8988T (cell line): ENCODE measurements around the gene EPS8L3.
"Not testable (repeated sequence)": the region's sequence is repeated elsewhere in the genome, so short reads cannot be mapped to it uniquely, and the experiment has no call there.

Source experiments
- DNase-seq: peaks from one replicate; pipeline ENCODE4 v3.0.0; 2011

The EPS8L3 gene

DNA sequence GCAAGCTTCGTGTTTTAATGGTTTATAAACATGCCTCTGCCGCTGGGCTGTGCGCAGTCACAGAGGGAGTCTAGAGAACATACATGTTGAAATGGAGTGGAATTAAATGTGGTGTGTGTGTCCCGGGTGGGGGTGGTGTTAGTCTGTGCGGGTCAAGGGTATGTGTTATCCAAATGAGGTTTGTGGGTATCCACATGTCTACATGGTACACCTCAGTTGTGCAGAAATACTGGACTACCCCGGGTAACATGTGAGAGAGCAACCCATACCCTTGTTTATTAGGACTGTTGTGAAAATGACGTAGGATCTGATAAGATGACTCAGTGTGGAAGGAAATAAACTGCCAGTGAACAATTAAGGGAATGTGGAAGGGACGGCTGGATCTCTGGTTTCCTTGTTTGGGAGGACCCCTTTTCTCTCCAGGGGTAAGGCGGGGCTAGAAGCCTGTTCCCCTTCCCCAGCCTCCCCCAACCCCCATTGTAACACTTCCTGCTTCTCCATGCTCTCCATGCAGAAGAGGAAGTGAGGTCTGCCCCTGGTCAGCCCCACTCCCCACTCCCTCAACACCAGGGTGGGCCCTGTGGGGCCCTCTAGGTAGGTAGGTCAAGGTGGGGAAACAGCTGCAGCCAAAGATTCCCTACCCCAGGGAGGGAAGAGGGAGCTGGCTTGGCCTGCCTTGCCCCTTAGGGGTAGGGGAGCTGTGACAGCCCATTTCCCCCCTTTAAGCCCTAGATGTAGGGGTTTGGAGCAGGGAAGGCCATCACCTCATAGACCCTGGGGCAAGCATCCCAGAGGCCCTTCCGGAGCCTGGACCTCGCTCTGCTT is 690 bp downstream of the EPS8L3 start:
- DNase-seq: no peak

DNA sequence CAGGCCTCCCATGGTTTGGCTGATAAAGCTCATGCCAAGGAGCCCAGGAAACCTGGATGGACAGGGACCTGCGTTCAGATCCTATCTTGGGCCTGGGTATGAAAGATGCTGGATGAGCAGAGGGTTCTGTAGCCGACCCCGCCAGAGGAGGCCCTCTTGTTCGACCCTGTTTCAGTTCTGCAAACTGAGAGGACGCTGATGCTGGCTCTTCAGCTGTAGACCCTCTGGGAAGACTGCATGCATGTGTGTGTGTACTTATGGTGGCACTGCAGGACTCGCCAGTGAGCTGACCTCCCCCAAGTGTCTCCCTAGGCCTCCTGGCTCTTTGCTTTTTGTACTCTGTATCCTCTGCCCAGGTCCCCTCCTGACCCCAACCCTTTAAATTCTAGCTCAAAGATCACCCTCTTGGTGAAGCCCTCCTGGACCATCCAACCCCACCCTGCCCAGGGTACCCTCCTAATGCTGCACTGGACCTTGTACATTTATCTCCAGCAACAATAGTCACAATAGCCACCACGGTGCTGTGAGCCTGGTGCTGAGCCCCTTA is 1.6 kb downstream of the EPS8L3 start:
- no peak for DNase-seq

DNA sequence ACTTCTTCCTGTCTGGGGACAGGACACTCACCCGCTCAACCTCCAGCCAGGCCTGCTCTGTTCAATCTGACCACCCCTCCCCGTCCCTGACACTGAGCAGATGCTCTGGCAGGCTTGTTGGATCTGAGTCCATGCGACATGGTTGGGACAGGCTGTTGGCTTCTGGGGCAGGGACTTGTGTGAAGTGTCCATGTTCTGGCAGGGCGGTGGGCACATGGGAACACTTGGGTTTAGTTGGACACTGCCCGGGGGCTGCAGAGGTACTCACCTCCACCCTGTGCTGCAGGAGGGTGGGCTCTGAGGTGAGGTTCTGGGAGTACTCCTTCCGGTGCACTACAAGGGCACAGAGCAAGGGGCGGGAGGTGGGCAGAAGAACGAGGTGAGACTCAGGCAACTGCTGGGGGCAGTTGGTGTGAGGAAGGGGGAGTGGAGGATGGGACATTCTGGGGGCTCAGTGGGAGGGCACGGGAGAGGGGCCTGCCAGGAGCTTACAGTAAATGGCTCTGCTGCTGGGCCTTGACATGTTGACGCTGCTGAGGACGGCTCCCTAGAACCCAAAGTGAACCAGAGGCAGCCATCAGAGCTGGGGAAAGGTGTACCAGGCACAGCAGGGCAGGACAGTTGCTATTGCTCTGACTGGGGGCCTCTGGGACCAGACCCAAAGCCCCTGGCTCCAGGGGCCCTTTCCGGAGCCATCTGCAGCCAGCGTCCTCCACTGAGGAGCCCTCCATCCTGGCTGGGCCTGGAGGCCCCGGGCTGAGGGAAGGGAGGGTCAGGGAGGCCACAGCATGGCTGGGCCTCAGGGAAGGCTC is 2.3 kb downstream of the EPS8L3 start:
- DNase-seq: no peak

DNA sequence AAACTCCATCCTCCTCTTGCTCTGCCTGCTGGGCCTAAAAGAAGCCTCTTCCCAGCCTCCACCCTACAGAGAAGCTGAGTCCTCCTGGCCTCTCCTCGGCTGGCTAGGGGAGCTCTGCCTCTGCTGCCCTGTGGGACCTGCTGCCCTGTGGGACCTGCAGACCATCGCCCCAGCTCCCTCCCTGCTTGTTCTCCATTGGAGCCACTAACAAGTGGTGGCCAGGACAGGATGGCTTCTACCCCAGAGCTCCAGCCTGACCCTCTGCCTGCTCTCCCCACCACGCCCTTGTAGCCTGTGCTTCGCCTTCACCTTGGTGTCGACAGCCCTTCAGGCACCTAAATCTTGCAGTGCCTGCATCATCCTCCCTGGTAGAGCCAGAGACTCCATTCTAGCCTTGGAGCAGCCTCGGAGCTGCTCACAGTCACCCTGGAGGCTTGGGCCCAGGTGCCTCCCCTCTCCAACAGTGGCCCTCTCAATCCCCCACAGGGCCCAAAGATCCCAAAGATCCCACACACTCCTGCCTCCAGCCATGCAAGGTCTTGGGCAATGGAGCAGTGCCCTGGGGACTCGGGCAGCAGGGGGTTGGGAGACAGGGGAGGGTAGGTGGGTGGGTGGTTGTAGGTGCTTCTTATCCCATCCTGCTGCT is 3.0 kb downstream of the EPS8L3 start:
- no peak for DNase-seq

DNA sequence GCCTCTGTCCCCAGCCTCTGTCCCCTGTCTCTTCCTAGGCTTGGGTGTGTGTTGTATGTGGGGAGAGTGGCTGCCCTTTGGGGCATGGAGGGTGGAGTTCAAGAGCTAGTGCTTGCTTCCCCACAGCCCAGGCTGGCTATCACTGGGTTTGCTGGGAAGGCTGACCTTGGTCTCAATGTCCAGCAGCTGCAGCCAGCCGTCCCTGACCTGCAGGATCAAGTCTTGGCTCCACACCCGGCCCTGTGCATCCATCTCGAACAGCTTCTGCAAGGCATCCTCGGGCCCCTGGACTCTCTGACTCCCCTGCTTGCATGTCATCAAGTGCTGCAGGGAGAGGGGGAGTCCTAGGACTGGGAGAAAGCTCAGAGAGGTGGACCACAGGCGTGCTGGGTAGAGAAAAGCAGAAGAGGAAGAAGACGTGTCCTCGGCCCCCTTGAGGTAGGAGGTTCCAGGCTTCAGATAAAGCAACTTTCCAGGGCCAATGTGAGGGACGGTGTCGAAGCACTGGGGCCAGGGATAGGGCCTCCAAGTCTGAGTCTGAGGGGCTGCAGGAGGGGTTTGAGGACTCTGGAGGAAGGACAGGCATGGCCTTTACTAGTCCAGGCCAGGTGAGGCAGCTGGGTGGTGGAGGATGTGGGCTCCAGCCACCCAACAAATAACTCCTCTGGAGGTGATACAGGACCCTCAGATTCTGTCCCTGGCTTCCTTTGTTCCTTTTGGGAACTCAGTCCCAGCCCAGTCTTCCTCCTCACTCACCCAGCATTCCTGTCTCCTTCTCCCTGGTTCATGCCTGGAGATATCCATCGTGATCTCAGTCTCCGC is 4.0 kb downstream of the EPS8L3 start:
- no peak for DNase-seq

DNA sequence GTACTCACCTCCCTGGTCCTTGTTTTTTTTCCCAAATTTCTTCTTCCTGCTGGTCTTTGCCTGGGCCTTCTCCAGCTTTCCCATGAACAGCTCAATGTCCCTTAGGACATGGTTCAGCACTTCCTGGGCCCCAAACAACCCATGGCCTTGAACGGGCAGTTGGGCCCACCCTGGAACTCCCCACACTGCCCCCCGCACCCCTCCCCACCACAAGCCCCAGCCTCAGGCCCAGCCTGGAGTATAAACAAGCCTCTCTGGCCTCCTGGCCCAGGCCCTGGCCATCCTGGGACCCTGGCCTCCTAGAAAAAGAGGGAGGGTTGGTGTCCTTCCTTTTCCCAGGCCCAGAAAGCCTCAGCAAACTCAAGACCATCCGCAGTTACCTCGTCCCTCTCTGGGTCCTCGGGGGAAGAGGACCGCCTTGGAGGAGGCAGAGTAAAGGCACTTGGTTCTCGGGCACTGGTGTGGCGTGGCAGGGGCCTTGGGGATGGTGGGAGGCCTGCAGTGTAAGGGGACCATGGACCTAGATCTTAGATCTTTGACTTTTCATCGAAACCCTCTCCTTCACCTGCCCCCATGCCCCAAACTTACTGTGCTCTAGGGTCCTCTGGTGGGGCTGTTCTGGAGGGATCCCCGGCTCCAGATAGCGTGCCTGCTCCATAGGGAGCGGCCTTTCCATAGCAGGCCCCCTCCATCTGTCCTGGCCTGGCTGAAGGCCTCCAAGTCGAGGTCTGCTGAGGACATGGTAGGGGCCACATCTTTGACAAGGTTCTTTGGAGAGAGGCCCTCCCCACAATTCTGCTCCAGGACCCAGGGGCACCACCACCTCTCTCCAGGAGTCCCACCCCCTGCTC is 5.6 kb downstream of the EPS8L3 start:
- DNase-seq: no peak

DNA sequence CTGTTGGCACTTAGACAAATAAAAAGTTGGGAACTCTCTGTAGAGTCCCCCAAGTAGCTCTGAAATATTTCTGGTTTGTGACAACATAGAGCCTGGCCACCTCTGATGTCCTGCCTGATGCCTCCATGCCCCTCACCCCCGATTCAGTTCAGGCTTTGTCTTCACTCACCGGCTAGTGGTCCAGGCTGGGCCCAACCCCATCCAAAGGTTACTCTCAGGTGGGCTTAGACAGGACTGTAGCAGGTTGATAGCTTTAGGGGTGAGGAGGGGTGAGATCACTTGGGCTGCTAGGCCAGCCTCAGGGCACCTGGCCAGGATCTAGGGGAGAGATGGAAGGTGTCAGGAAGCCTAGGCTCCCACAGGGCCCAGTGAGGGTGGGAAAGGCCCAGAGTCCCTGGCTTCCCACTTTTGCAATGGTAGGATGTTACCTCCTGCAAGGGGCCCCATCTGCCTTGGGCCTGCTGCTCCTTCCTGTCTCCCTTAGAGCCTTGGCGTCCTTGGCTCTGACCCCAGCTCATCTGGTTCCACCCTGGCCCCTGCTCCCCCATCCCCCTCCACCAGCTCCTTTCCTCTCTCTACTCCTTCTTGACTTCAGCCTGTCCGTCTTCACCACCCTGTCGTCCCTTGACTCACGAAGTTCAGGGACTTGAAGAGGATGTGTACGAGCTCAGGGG is 6.7 kb downstream of the EPS8L3 start:
- no peak for DNase-seq

DNA sequence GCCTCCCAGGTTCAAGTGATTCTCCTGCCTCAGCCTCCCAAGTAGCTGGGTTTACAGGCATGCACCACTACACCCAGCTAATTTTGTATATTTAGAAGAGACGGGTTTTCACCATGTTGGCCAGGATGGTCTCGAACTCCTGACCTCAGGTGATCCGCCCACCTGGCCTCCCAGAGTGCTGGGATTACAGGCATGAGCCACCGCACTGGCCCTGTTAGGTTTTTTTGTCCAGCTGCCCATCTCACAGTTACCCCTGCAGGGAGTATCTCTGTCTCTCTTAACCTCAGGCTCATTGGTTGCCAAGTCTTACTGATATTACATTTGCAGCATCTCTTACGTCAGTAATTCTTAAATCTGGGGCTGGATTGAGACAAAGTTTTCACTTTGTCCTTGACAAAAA is 7.4 kb downstream of the EPS8L3 start:
- DNase-seq: not testable (repeated sequence)

DNA sequence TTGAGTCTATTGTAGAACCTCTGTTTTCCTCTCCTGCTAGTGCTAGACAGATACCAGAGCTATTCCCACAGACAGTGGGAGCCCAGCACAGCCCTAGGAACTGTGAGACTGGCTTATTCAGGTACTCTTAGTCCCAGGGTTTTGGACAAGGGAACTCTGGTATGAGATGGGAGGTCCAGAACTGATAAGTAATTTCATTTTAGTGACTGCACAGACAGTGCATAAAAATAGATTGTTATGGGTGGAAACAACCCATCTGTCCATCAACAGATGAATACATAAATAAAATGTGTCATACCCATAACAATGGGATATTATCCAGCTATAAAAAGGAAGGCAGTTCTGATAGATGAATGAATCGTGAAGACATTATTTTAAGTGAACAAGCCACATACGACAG is 9.0 kb downstream of the EPS8L3 start:
- no peak for DNase-seq

DNA sequence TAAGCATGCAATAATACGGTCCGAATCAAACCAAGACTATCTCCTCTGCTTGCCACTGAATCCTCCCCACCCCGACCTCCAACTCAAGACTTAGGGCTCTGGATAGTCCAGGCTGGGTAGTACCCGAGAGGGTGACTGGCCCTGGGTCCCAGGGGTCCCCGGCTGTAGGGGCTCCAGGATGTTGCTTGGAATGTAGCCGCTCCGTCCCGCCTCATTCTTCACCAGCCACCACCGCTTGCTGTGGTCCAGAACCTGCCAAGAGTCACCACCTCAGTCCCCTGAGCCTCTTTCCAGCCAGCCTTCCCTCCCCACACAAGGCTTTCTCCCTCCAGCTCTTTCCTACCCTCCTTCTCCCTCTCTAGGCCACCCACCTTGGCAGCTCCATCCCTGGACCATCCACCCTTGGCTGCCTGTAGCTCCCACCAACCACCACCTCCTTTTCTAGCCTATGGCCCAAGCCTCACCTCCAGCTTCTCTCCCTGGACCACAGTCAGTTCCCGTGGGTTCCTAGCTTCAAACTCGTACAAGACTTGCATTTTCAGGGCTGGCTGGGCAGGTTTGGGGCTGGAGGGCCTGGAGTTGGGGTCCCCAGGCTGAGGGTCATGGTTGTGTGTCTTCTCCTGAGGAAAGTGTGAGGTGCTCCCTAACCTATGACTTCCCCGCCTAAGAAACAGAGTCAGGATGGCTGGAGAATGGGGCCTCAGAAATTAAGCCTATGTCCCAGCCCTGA is 12.0 kb downstream of the EPS8L3 start:
- DNase-seq: no peak

DNA sequence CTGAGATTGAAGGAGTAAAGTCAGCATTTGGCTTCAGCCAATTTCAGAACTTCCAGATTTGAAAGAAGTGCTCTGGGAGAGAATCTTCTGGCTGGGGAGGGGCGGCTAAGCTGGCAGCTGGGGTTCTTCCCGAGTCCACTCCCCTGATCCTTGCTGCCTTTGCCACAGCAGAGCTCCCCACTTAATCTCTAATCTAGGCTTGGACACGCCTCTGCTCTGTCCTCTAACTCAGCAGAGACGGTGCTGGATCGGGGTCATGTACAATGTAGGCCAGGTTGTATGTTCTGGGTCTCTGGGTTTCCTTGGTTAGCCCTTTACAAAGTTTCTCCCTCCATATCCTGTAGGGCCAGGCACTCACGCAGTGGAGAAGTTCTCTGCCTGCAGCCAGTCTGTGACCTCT is 12.8 kb downstream of the EPS8L3 start:
- no peak for DNase-seq

DNA sequence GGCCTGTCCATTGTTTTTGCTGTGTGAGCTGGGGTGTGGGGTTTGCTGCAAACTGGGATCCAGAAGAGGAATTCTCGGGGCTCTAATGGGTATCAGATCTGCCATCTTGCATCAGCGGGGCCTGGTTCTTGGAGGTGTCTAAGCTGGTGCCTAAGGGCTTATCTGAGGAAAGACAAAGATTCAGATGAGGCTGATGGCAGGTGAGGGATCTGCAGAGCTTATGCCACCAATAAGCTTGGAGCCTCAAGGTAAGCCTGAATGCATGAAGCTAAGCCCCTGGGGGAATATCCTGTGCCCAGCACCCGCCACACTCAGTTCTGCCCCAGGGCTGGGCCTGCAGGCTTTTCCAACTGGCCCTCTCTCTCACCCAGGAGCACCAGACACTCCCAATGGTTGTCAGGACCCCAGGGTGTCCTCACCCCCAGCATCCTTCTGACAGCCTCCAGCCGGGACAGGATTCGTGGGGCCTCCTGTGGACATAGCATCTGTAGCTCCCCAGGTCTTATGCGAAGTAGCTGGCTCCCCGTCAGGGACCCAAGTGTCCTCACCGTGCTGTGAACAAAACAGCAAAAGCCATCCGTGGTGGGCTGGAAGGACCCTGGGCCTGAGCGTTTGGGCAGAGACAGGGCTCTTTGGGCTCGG is 13.4 kb downstream of the EPS8L3 start:
- DNase-seq: no peak

DNA sequence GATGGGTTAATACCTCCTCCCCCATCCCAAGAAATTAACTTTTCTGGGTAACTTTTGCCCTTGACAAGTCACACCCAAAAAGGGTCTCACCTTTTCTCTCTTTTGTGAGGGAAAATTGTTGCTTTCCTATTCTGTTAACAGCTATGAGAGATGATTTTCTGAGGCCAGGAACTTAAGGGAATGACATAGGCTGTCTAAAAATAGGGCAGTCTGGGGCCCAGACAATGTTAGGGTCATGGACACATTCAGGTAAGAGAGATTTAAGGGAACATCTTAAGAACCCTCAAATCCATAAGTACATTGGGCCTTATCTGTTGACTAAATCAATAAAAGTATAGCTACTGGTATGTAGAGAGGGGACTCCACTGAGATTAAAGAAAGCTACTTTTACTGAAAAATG is 14.5 kb downstream of the EPS8L3 start:
- no peak for DNase-seq

DNA sequence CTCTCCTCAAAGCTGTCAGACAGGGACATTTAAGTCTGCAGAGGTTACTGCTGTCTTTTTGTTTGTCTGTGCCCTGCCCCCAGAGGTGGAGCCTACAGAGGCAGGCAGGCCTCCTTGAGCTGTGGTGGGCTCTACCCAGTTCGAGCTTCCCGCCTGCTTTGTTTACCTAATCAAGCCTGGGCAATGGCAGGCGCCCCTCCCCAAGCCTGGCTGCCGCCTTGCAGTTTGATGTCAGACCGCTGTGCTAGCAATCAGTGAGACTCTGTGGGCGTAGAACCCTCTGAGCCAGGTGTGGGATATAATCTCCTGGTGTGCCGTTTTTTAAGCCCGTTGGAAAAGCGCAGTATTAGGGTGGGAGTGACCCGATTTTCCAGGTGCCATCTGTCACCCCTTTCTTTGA is 15.4 kb downstream of the EPS8L3 start:
- not testable (repeated sequence) for DNase-seq

DNA sequence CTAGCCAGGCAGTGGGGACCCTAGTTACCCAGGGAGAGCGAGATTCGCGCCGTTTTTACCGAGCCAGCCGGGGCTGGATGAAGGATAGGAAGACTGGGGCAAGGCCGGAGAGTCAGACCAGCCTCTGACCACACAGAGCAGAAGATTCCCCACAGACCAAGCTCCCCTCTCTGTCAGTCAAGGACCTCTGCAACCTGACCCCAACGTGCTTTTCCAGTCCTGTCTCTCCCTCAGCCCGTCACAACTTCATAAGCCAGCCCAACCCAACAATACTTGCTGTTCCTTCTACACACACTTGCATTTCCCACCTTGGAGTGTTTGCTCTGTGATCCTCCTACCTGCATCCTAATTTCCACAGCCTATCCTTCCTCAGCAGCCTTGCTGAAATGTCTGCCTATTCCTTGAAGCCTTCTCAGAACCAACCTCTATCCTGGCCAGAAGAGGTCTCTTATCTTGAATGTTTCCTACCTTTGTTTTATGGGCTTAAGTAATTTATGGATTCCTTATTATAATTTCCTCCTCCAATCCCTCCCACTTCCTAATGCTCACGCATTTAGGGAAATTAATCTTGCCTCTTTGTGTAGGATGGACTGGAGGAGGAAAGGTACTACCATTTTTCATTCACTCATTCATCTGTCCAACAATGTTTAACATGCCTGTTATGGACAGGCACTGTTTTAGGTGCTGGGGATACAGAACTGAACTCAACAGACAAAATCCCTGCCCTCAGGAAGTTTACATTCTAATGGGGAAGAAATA is 22.9 kb downstream of the EPS8L3 start, which contains the start of gene GSTM3:
Gene GSTM3 (minus strand): TSS at position 424 of the 759 bp plus-strand sequence. CDS start 751 bp downstream, outside the sequence.
- DNase-seq: no peak

DNA sequence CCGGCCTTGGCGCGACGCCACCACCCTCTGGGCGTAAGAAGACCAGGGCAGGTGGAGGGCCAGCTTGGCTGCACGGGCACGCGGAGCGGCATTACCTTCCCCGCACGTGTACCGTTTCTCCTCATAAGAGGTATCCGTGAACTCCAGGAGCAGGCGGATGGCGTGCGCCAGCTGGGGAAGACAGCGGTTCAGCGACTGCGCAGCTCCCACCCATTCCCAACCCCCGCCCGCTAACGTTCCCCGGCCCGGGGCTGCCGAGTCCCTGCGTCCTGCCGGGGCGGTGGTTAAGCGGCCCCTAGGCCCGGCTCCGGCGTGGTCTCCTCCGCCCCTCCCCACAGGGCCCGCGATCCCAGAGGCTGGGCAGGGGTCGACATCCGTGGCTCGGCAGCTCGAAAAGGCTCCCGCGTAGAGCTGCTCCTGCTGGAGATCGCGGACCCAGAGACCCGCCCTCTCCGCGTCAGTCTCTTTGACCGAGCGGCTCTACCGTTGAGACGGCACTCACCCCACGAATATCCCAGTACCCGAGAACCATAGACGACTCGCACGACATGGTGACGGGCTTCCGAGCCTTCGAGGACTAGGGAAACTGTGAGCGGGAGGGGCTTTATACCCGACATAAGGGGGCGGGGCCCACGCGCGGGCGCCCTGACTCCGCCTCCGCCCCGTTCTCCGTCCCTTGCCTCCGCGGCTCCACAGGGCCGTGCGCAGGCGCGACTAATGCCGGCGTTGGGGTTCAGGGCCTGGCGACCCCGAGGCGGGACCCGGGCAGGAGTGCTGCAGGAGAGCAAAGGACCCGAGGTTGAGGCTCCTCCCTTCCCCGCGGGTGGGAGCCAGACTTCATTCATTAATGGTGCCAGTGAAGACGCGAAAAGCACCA is 23.7 kb downstream of the EPS8L3 start:
- DNase-seq: no peak

DNA sequence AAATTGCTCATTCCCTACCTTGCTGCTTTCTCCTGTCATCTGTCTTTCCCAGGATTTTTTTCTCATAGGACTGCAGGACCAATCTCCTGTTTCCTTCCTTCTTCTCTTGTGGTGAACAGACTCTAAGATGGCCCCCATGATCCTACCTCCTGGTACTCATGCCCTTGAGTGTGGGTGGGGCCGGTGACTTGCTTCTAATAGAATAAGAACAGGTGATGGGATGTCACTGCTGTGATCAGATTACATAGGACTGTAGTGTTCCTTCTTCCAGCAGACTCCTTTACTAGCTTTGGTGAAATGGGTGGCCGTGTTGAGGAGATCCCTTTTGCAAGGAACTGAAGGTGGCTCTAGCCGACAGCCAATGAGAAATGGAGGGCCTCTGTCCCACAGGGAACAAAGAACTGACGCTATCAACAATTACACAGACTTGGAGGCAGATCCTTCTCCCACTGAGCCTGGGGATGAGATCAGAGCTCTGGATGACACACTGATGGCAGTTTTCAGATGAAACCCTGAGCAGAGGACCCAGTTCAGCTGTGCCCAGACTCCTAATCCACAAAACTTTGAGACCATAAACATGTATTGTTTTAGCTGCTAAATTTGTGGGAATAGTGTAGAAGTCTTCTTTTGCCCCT is 30.4 kb downstream of the EPS8L3 start:
- DNase-seq: no peak
